Stimulated activated CD4-positive, alpha-beta T cell treated with anti-CD3 and anti-CD28 coated beads, Interleukin-1b, Interleukin-23, amount 100 ng/mL, for 48 hours (primary cell): Measurements from ENCODE around the gene EPHB3.

Source experiments
- DNase-seq: peaks from one replicate; pipeline ENCODE4 v3.0.0-alpha.2; 2020

The EPHB3 gene

GRCh38 chr3:184561061-184561912 lies at the start of gene EPHB3:
Gene EPHB3, plus strand, starts transcription at chr3:184561785. Its CDS starts 451 bp downstream, at chr3:184562236.
- peak; percentile 93 for DNase-seq

- no peak for DNase-seq
Measured at GRCh38 chr3:184512621-184513020, 49.0 kb upstream of the EPHB3 start.

GRCh38 chr3:184513276-184514170 lies 48.1 kb upstream of the EPHB3 start:
- DNase-seq = peak; percentile 81

- no peak for DNase-seq
Measured at GRCh38 chr3:184514171-184514490, 47.5 kb upstream of the EPHB3 start.

- DNase-seq = peak; percentile 37
Measured at GRCh38 chr3:184523825-184524615, 37.6 kb upstream of the EPHB3 start.

- DNase-seq = no peak
Measured at GRCh38 chr3:184524981-184525336, 36.6 kb upstream of the EPHB3 start.

- DNase-seq = no peak
Measured at GRCh38 chr3:184525337-184526087, 36.1 kb upstream of the EPHB3 start.

GRCh38 chr3:184526088-184526433 lies 35.5 kb upstream of the EPHB3 start:
- no peak for DNase-seq

GRCh38 chr3:184531626-184532280 lies 29.8 kb upstream of the EPHB3 start:
- DNase-seq = no peak

- no peak for DNase-seq
Measured at GRCh38 chr3:184532940-184533732, 28.4 kb upstream of the EPHB3 start.

GRCh38 chr3:184537885-184538665 lies 23.5 kb upstream of the EPHB3 start:
- no peak for DNase-seq

GRCh38 chr3:184538666-184539431 lies 22.7 kb upstream of the EPHB3 start:
- no peak for DNase-seq

- no peak for DNase-seq
Measured at GRCh38 chr3:184539801-184540435, 21.7 kb upstream of the EPHB3 start.

- peak; percentile 73 for DNase-seq
Measured at GRCh38 chr3:184540777-184541681, 20.6 kb upstream of the EPHB3 start.

GRCh38 chr3:184541886-184542562 lies 19.6 kb upstream of the EPHB3 start:
- no peak for DNase-seq

- DNase-seq = no peak
Measured at GRCh38 chr3:184542577-184542976, 19.0 kb upstream of the EPHB3 start.

GRCh38 chr3:184543256-184543655 lies 18.3 kb upstream of the EPHB3 start:
- no peak for DNase-seq
